Gastrocnemius medialis (tissue), 4 donors: Measurements from ENCODE around the gene RAB3D. TPM values are rescaled to one million over a fixed set of nuclear protein-coding genes. Genes with fewer than 3 reads are reported as not detected.
A peak's percentile ranks its signal among the peaks of the same experiment; 100 is the strongest.

Experiments used
- ATAC-seq, 2 donors: fragments of 150-250 bp; one replicate each; pipeline ENCODE4 v1.9.1; 2016
- DNase-seq, 2 donors: peaks; one replicate each; pipeline ENCODE4 v3.0.0-alpha.2; 2019
- H3K27ac ChIP-seq, 4 donors: fragments of 200-600 bp; sonication (generic); 1 replicate in 1 of 4; 2 replicates in 3 of 4; pipeline ENCODE4 v1.5.1; 2016 to 2018; ENCODE audit warnings: mild to moderate bottlenecking in 2 of 4, moderate library complexity in 1 of 4
- H3K27me3 ChIP-seq, 3 donors: fragments of 200-600 bp; sonication (generic) in 2 of 3; 1 replicate in 1 of 3; 2 replicates in 2 of 3; pipeline versions ENCODE4 v1.5.1 to v1.6.0; 2016 to 2019; ENCODE audit warnings: mild to moderate bottlenecking in 1 of 3, moderate library complexity in 1 of 3
- H3K36me3 ChIP-seq, 2 donors: fragments of 200-600 bp; sonication (generic) in 1 of 2; one replicate each; pipeline ENCODE4 v1.5.1; 2017 to 2018
- H3K4me1 ChIP-seq, 2 donors: fragments of 200-600 bp; sonication (generic) in 1 of 2; one replicate each; pipeline ENCODE4 v1.5.1; 2016 to 2017; ENCODE audit warnings: mild to moderate bottlenecking in 2 of 2
- H3K4me3 ChIP-seq, 4 donors: fragments of 200-600 bp; sonication (generic) in 3 of 4; 1 replicate in 1 of 4; 2 replicates in 3 of 4; pipeline ENCODE4 v1.5.1; 2016 to 2019; ENCODE audit warnings: mild to moderate bottlenecking in 2 of 4
- H3K9me3 ChIP-seq, 3 donors: fragments of 200-600 bp; sonication (generic) in 2 of 3; 1 replicate in 1 of 3; 2 replicates in 2 of 3; pipeline ENCODE4 v1.5.1; 2016 to 2019
- CTCF ChIP-seq, 5 experiments: fragments of 450-650 bp in 3 of 5; fragments of 200-600 bp in 2 of 5; sonication (generic) in 2 of 5; IDR thresholded peaks in 4 of 5; conservative IDR thresholded peaks in 1 of 5; 1 replicate in 4 of 5; 2 replicates in 1 of 5; pipeline ENCODE4 v1.5.1; 2016 to 2019; ENCODE audit warnings: antibody characterized with exemption in 5 of 5, mild to moderate bottlenecking in 3 of 5, moderate library complexity in 3 of 5
- POLR2A ChIP-seq, 2 donors: fragments of 450-650 bp; IDR thresholded peaks; one replicate each; pipeline ENCODE4 v1.6.1; 2017; ENCODE audit warnings: antibody characterized with exemption in 2 of 2, mild to moderate bottlenecking in 2 of 2, moderate library complexity in 2 of 2
- in situ Hi-C, 4 donors: fragments of 200-750 bp; cut with MboI; loops; one replicate each; pipeline versions ENCODE4 v1.15.0 to v1.8.0; 2017; ENCODE audit warnings: low sequenced_read_pairs in 4 of 4
- intact Hi-C: fragments of 100-400 bp; cut with DNase I; formaldehyde crosslinking; loops from one replicate; pipeline ENCODE4 v1.15.1; 2023; ENCODE audit warnings: low total_unique reads
- total RNA-seq, 4 donors: library from RNA; depleted of rRNA; stranded (reverse); fragments of >200 nt; gene quantifications; one replicate each; pipeline versions ENCODE4 v1.1.0 to v1.2.3, GENCODE V29; 2016

RAB3D gene
- total RNA-seq, 4 donors from 2014 or later = 1.5 to 3.9 (median 2.4) TPM

GRCh38 chr19:11378319-11379189 is 39.1 kb upstream of the RAB3D start:
- peak overlapping the region in 2 of 4 donors; percentile 19 to 34 for H3K27ac ChIP-seq
- no peak for DNase-seq
- H3K36me3 ChIP-seq = no peaks in the 10 kb centered on the region
- H3K9me3 ChIP-seq = no peaks in the 10 kb centered on the region
- intact Hi-C loops = loop anchor here (10.0 kb wide), 3 partner anchors 84 to 984 kb away; partner anchors contain the start of genes TSPAN16 and ZNF653
- no peak overlapping the region for H3K4me3 ChIP-seq
- TF ChIP-seq POLR2A (IDR thresholded peaks at IDR 0.05) (no peak), CTCF (IDR thresholded peaks at IDR 0.05 in 4 of 5, conservative IDR thresholded peaks at IDR 0.05 in 1 of 5) (peak in 2 of 5 experiments; percentile 3 to 35)
- H3K27me3 ChIP-seq = peaks cover 18 to 22% (median 20%) of the 10 kb centered on the region in 3 donors
- no peak for ATAC-seq
- in situ Hi-C loops = loop anchor here in 2 of 4 donors (5.0 to 25.0 kb wide), 2 partner anchors 59 to 209 kb away; partner anchors contain the start of genes ACP5 (in 1 of the 2), ODAD3 (in 1 of the 2), PRKCSH (in 1 of the 2) and ZNF627 (in 1 of the 2)
- H3K4me1 ChIP-seq = peaks cover 36 to 40% of the 10 kb centered on the region in 2 donors

- ATAC-seq (no peak), DNase-seq (no peak)
- no peaks in the 10 kb centered on the region for H3K36me3 ChIP-seq
- H3K4me3 ChIP-seq = no peak overlapping the region
- H3K27ac ChIP-seq = peak overlapping the region in 2 of 4 donors; percentile 19 to 34
- intact Hi-C loops (loop anchor here (10.0 kb wide), 3 partner anchors 83 to 983 kb away; partner anchors contain the start of genes TSPAN16 and ZNF653), in situ Hi-C loops (loop anchor here in 2 of 4 donors (5.0 to 25.0 kb wide), 2 partner anchors 60 to 210 kb away; partner anchors contain the start of genes ACP5 (in 1 of the 2), ODAD3 (in 1 of the 2), PRKCSH (in 1 of the 2) and ZNF627 (in 1 of the 2))
- H3K4me1 ChIP-seq = peaks cover 36 to 40% of the 10 kb centered on the region in 2 donors
- peaks cover 10 to 14% (median 12%) of the 10 kb centered on the region in 3 donors for H3K27me3 ChIP-seq
- H3K9me3 ChIP-seq = no peaks in the 10 kb centered on the region
- TF ChIP-seq CTCF (IDR thresholded peaks at IDR 0.05 in 4 of 5, conservative IDR thresholded peaks at IDR 0.05 in 1 of 5) (no peak), POLR2A (IDR thresholded peaks at IDR 0.05) (no peak)
These were observed 38.3 kb upstream of the RAB3D start for GRCh38 chr19:11377756-11378155.

- H3K9me3 ChIP-seq = no peaks in the 10 kb centered on the region
- in situ Hi-C loops (loop anchor here in 2 of 4 donors (5.0 to 25.0 kb wide), 2 partner anchors 60 to 210 kb away; partner anchors contain the start of genes ACP5 (in 1 of the 2), ODAD3 (in 1 of the 2), PRKCSH (in 1 of the 2) and ZNF627 (in 1 of the 2)), intact Hi-C loops (loop anchor here (10.0 kb wide), 3 partner anchors 82 to 982 kb away; partner anchors contain the start of genes TSPAN16 and ZNF653)
- peaks cover 5 to 9% (median 7%) of the 10 kb centered on the region in 3 donors for H3K27me3 ChIP-seq
- peak in 1 of 2 donors; percentile 25 for DNase-seq
- peaks cover 36 to 40% of the 10 kb centered on the region in 2 donors for H3K4me1 ChIP-seq
- no peak for ATAC-seq
- no peaks in the 10 kb centered on the region for H3K36me3 ChIP-seq
- no peak for TF ChIP-seq POLR2A (IDR thresholded peaks at IDR 0.05)
- TF ChIP-seq CTCF (IDR thresholded peaks at IDR 0.05 in 4 of 5, conservative IDR thresholded peaks at IDR 0.05 in 1 of 5) = no peak
- H3K4me3 ChIP-seq = no peak overlapping the region
- peak overlapping the region; percentile 8 to 94 (median 36) for H3K27ac ChIP-seq
These were observed 37.8 kb upstream of the RAB3D start for GRCh38 chr19:11377237-11377636.

GRCh38 chr19:11375143-11375948 is 35.9 kb upstream of the RAB3D start:
- intact Hi-C loops = loop anchor here (10.0 kb wide), 3 partner anchors 81 to 981 kb away; partner anchors contain the start of genes TSPAN16 and ZNF653
- DNase-seq = peak in 1 of 2 donors; percentile 42

More at GRCh38 chr19:11375143-11375948, 35.9 kb upstream of the RAB3D start:
- Histone ChIP-seq H3K9me3 (no peaks in the 10 kb centered on the region), H3K36me3 (no peaks in the 10 kb centered on the region), H3K4me3 (peak overlapping the region; percentile 44 to 79 (median 73)), H3K4me1 (peaks cover 28% of the 10 kb centered on the region in 2 donors), H3K27me3 (no peaks in the 10 kb centered on the region), H3K27ac (peak overlapping the region; percentile 93 to 97 (median 94))
- in situ Hi-C loops = loop anchor here in 2 of 4 donors (5.0 to 25.0 kb wide), 2 partner anchors 62 to 212 kb away; partner anchors contain the start of genes ACP5 (in 1 of the 2), ODAD3 (in 1 of the 2), PRKCSH (in 1 of the 2) and ZNF627 (in 1 of the 2)
- ATAC-seq = no peak
- TF ChIP-seq POLR2A (IDR thresholded peaks at IDR 0.05) (peak; percentile 42 to 68), CTCF (IDR thresholded peaks at IDR 0.05 in 4 of 5, conservative IDR thresholded peaks at IDR 0.05 in 1 of 5) (no peak)
